ENCODE results near the gene ITGB1BP1. TPM values are rescaled to one million over a fixed set of nuclear protein-coding genes. Genes with fewer than 3 reads are reported as not detected.
A peak's percentile ranks its signal among the peaks of the same experiment; 100 is the strongest.

The ITGB1BP1 gene
- total RNA-seq, 1 donor from 2014 or later: 102 TPM

DNA sequence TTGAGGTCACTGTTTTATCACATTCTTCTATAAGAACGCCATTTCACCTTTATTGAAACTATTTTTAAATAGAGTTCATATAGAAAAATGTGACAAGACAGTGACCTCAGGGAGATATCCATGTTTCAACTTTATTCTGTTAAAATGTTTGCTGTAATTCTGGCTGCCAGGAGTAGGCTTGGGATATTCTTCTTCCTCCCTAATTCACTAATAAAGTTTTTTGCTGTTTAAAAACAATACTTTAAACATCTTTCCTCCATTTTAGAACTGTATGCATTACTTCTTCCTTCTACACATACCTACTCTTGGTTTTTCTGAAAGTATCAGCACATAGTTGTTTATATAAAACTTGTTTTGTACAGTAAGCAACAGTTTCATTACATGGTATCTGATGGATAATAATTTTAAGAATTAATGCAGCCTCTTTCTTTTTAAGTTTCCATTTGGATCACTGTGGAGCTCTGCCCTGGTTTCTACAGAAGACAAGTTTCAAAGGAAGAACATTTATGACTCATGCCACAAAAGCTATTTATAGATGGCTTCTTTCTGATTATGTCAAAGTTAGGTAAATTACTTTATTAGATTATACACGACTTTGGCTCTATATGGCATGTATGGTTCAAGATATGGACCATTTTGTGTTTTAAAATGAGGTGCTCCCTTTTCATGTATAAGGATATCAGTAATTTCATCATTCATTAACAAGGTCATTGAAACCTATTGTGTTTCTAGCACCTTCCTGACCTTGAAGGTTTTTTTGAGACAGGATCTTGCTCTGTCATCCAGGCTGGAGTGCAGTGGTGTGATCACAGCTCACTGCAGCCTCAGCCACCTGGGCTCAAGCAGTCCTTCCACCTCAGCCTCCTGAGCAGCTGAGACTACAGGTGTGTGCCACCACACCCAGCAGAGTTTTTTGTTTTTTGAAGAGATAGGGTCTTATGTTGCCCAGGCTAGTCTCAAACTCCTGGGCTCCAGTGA lies 7.3 kb upstream of the ITGB1BP1 start:
- intact Hi-C loops (cut with micrococcal nuclease): no loop called here
- DNase-seq (no peak), ATAC-seq (no peak)

DNA sequence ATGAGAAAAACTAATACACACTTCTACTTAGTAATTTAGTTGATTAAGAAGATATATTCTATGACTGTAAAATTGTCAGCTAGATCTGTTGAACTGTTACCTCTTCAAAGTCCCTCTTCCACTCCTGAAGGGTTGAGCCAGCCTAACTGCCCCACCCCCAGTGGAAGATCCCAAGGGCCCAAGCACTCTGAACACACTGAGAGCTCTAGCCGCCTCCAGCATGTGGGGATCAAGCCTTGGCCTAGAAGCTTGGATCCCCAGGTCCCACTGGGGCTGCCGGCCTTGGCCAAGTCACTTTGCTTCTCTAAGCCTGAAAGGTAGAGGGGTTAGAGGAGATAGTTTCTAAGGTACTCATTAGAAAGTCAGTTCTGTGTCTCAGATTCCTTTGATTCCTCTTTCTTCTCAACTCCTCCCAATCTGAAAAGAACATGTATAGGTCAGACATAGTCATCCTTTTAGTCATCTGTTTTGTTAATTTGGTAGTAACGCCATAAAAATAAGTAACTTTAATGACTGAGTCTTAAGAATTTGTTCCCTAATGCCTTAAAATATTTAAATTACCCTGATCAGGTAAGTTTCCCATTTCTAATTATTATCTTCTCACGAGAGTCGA lies 5.7 kb upstream of the ITGB1BP1 start:
- intact Hi-C loops (cut with micrococcal nuclease): no loop called here
- ATAC-seq: no peak

DNA sequence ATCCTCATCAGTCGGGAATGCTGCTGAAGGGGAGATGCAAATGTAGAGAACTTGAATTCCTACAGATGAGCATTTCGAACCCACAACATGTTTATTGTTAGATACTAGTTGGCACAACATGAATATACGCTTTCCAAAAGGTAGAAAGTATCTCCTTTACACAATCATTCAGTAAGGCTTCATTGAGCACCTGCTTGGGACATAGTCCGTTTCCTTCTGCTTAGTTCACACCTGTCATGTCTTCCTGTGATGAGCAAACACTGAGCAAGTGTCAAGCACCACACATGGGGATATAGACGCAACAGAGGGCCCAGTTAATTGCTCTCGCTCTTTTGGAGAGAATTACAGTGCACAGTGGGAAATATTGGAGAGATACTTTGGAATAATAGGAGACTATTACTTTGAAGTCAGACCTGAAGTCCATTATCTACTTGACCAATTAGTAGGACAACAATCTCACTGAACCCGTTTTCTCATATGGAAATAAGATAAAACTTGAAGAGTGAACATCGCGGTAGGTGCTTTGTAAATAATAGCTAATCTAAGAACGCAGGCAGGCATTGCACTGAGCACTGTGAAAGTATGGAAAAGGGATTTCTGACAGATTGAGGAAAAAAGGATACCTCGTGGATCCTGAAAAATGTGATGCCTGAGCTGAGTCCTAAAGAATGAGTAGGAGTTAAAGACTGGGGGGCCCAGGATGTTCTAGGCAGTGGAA lies 1.3 kb upstream of the ITGB1BP1 start:
- no peak for DNase-seq
- ATAC-seq: no peak
- intact Hi-C loops (cut with micrococcal nuclease): no loop called here

More for the DNA sequence above, 5.7 kb upstream of the ITGB1BP1 start:
- DNase-seq: no peak

DNA sequence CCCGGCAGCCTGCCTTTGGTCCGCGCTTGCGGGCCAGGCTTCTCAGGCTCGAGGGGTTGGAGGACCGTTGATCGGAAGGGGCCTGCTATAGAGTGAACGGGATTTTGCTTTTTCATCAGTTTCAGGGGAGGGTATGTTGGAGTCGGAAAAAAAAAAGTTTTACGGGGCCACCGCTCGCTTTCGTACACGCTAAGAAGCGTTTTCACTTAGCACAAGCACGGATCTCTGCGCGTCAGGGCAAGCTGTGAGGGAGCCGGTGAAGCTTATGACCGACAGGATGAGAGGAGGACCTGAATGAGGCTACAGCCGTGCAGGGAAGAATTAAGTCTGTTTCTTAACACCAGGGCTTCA lies 569 bp upstream of the ITGB1BP1 start:
- DNase-seq (no peak), ATAC-seq (no peak)
- intact Hi-C loops (cut with micrococcal nuclease): no loop called here

DNA sequence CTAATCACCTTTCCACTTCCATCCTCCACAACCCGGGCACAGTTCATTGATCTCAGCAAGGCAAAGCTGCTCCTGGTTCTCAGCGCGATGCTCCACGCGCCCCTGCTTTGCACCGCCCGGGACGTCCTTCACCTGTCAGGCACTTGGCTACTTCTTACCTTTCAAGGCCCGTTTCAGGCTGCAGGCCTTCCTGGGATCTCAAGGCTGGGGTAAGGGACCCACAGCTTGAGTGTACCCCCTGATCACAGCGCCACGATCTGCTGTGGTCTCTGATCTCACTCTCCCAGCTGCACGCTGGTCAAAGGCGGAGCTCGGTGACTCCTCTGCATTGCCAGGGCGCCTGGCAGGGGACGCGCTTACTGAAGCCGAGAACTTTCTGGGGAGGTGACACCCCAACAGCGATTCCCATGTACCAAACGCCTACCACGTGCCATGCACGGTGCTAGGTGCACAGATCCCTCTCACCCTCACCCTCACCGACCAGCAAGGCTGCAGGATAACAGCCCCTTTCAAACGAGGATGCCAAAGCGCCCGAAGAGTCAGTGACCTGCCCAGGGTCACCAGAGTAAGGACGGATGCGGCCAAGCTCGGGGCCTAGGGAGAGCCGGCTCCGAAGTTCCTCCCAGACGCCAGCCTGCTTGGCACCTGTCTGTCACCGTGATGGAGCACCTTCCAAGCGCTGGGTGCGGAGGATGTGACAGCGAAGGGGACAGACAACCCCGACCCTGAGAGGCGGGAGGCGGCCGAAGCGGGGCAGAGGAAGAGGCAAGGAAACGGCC lies 818 bp downstream of the ITGB1BP1 start:
- ATAC-seq: peak; percentile 46
- intact Hi-C loops (cut with micrococcal nuclease): no loop called here
- DNase-seq: peak; percentile 70

DNA sequence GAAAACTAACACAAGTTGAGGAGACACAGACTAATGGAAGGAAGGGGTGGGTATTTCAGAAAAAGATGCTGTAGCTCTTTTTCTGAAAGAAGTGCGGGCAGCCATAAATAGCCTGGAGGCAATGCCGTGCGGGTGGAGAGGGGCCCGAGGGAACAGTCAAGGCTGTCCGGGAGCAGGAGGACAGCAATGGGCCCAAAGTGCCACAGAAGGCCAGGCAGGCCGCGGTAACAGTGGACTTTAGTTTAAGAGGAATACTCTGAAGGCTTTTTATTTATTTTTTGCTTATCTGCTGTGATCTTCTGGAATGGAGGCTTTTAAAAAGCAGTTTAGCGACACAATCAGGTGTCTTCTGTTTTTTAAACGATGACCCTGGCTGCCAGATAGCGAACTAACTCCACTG lies 2.8 kb downstream of the ITGB1BP1 start:
- intact Hi-C loops (cut with micrococcal nuclease): no loop called here
- DNase-seq: no peak
- no peak for ATAC-seq

DNA sequence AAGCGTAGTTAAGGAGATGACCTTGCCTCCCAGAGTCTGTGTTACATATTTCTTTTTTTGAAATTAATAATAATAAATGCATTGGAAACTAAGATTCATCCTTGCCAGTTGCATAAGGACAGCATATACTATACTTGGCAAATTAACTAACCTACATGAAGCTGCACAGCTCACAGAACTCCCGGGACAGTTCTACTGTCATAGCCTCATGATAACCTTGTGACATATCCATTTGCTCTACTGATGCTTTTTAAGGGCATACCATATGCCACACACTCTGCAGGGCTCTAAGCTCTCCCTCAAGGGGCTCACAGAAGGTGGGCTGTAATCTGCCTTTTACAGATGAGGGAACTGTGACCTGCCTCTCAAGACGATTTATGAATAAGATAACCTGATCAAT lies 3.8 kb downstream of the ITGB1BP1 start:
- no peak for DNase-seq
- intact Hi-C loops (cut with micrococcal nuclease): no loop called here
- ATAC-seq: no peak

DNA sequence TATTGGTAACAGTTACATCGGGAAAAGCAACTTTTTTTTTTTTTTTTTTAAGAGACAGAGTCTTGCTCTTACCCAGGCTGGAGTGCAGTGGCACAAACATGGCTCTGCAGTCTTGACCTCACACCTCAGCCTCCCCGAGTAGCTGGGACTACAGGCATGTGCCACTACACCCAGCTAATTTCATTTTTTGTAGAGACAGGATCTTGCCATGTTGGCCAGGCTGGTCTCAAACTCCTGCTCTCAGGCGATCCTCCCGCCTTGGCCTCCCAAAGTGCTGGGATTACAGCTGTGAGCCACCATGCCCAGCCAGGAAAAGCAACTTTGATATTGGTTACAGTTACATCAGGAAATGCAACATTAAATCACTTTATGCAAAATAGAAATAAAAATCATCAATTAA lies 4.6 kb downstream of the ITGB1BP1 start:
- intact Hi-C loops (cut with micrococcal nuclease): no loop called here
- no peak for DNase-seq

DNA sequence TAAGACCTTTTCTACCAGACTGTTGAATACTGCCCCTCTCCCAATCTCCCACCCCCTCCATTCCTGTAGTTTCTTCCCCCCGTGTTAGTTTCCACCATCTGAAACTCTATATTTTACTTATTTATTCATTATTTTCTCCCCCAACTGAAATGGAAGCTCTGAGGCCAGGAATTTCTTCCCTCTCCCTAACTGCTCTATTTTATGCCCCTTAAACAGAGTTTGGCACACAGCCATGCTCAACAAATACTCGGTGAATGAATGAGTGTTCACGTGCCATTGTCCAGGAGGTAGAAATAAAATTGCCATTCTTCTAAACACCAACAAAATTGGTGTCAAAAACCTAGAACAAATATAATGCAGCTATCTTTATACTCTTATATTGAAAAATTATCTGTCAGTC lies 5.6 kb downstream of the ITGB1BP1 start:
- intact Hi-C loops (cut with micrococcal nuclease): no loop called here
- no peak for DNase-seq
- no peak for ATAC-seq

More for the DNA sequence above, 4.6 kb downstream of the ITGB1BP1 start:
- ATAC-seq: no peak

DNA sequence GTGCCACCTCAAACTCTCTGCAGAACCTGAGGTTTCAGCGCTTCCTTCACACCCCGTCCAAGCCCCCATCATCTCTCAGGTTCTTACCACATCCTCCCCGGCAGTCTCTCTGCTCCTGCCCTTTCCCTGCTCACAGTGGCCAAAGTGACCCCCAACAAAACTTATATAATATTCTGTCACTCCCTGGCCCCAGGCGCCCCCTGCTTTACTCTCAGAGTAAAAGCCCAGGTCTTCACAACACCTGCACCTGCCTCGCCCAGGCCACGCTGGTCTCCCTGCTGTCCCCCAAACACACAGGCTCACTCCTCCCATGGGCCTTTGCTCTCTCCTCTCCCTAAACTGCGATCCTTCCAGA lies 6.4 kb downstream of the ITGB1BP1 start:
- intact Hi-C loops (cut with micrococcal nuclease): no loop called here
- ATAC-seq (no peak), DNase-seq (no peak)

DNA sequence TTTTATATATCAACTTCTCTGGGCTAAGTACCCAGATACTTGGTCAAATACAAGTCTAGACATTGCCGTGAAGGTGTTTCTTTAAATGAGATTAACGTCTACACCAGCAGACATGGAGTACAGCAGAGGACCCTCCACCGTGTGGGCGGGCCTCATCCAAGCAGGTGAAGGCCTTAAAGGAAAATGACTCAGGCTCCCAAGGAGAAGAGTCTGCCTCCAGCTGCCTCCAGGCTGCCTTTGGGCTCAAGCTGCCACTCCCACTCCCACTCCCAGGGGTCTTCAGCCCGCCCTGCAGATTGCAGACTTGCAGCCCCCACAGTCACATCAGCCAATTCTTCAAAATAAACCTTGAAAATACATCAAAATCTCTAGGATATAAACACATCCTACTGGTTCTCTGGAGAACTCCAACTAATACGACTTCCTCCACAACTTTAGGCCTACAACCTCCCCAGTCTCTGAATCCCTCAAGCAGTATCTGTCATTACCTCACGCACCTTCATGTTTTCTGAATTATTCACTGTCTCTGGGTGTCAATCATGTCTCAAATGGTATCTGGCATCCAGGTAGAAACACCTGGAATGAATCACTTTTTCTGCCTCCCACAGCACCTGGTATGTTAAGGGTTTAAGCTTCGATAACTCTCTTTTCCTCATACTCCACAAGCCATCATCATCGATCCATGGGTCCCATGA lies 6.9 kb downstream of the ITGB1BP1 start:
- DNase-seq: no peak
- ATAC-seq: no peak
- intact Hi-C loops (cut with micrococcal nuclease): no loop called here

DNA sequence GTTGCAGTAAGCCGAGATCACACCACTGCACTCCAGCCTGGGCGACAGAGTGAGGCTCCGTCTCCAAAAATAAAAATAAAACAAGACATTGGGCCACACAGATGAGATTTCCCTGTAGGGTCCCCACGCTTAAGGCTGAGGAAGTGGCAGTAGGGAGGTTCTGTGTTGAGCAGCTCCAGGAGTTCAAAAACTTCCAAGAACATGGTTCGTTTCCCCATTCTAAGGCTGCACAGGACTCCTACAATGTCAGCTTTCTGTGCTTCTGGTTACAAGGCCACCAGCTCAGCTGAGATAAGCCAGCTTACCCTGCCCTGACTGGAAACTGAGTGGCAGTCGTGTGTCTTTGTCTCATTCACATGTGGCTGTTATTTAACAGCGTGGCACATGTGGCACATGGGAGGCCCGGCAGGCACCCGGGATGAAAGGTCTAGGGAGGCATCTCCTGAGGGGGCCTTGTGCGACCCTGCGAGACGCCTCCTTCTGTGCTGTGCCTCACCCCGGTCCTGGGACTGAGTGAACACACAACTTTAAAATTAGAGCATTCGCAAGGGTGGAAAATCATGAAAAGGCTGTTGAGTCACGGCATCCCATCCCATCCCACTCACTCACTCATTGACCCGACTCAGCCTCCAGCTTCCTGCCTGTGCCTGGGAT lies 7.7 kb downstream of the ITGB1BP1 start:
- intact Hi-C loops (cut with micrococcal nuclease): no loop called here
- no peak for ATAC-seq
- DNase-seq: no peak

DNA sequence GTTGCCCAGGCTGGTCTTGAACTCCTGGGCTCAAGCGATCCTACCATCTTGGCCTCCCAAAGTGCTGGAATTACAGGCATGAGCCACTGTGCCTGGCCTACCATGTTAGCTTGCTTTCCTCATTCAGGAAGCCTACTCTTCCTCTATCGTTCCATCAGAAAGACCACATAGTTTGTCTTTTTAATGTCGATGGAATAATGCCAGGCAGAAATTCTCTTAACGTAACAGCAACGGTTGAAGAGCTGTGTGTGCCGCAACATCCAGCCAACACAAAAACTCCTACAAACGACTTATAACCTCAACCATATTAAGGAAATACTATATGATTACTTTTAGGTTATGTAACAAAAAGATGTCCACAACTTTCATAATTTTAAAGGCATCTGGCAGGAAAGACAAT lies 10.5 kb downstream of the ITGB1BP1 start:
- intact Hi-C loops (cut with micrococcal nuclease): no loop called here
- no peak for ATAC-seq
- DNase-seq: no peak

DNA sequence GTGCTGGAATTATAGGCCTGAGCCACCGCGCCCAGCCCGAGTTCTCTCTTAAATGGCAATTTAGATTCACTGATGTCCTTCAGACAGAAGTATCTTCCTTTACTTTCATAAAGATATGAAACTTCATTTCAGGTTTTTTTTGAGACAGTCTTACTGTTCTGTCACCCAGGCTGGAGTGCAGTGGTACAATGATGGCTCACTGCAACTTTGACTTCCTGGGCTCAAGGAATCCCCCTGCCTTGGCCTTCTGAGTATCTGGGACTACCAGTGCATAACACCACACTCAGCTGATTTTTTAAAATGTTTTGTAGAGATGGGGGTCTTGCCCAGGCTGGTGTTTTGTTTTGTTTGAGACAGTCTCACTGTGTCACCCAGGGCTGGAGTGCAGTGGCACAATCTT lies 13.2 kb downstream of the ITGB1BP1 start:
- DNase-seq (no peak), ATAC-seq (no peak)
- intact Hi-C loops (cut with micrococcal nuclease): no loop called here

DNA sequence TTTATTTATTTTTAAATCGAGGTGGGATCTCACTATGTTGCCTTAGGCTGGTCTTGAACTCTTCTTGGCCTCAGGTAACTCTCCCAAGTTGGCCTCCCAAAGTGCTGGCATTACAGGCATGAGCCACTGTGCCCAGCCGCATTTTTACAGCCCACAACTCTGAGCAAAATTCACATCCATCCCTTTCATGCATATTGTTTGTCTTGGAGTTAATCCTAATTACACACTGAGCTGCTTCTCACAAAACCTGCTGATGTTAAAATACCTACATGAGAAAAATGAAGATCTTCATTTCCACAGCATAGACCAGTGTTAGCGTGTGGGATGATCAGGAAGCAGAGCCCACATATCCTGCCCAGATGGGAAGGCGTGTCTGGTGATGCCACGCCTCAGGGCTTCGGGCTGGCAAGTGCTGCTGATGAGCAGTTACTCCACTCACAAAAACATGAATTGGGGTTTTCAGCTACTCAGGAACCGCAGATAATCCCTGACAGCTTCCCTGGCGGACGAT lies 14.6 kb downstream of the ITGB1BP1 start:
- intact Hi-C loops (cut with micrococcal nuclease): no loop called here
- DNase-seq (no peak), ATAC-seq (no peak)

DNA sequence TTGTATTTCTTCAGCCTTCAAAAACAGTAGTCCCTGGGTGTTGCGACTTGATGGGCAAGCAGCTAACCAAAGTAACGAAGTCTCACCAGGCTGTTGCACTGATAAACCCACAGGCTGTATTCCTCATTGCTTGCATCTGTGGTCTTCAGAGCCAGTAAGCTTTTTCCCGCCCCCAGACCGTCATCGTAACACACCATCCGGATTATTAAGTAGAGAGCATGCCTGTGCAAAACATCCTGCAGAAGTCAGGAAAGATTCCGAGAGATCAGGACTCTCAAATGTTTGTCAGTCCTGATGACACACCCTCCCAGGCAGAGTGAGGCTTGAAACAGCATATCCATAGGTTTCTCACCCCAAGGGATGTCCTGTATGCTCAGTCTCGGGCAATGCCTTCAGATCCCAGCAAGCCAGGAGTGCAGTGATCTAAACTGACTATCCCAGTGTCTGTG lies 15.9 kb downstream of the ITGB1BP1 start:
- DNase-seq (no peak), ATAC-seq (no peak)
- intact Hi-C loops (cut with micrococcal nuclease): no loop called here

DNA sequence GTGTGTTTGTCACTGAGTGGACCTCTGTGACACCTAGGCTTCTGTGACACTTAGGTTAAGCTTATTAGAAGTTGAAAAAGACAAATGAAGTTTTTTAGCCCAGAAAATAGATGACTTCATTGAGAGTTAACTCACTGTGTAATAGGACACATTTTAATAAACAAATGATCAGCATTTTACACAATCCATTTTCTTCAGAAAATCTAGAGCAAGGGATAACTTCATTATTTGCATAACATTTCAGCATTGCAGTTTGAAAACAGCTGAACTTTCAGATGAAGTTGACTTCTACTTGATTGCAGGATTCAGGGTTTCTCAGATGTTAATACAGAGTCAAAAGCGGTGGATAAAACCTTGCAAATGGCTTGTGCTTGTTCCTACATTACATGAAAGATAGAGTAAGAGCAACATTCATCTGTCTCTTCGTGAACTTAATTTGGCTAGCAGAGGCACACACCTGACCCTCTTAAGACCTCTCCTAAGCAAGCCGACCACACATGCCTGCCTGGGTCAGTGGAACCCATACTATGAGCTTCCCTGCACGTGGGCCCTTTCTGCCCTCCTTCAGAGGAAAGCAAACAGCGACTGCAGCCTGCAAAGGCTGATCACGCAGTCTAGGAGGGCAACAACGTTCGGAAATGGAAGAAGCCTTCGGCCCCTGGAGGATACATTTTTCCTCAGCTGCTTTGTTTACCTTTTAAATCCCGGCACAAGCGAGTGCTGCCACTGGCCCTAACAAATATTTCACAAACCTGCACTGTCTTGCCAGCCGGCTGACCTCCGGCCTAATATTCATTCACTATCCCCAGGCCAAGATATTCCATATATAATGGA lies 16.6 kb downstream of the ITGB1BP1 start:
- ATAC-seq (no peak), DNase-seq (no peak)
- intact Hi-C loops (cut with micrococcal nuclease): no loop called here

Measured in left ventricle myocardium superior (tissue), 1 donor.